ENCODE data around the gene KIAA0232.

GRCh38 chr4:6928081-6928480, 145.6 kb downstream of the KIAA0232 start:
- TF ChIP-seq PPARA (CRISPR knock-in tag; IDR thresholded peaks at IDR 0.05; ENCODE audit: borderline replicate concordance), result no peak
- TF ChIP-seq ZNF8 (CRISPR knock-in tag; IDR thresholded peaks at IDR 0.05), result no peak
- no peak for TF ChIP-seq PATZ1 (CRISPR knock-in tag; IDR thresholded peaks at IDR 0.05; ENCODE audit: borderline replicate concordance)
- no peak for TF ChIP-seq CREB5 (CRISPR knock-in tag; IDR thresholded peaks at IDR 0.05; ENCODE audit: low read depth)
- TF ChIP-seq TOX (CRISPR knock-in tag; IDR thresholded peaks at IDR 0.05; ENCODE audit: borderline replicate concordance), result no peak
- no peak for TF ChIP-seq TCF4 (CRISPR knock-in tag; IDR thresholded peaks at IDR 0.05; ENCODE audit: borderline replicate concordance)
- no peak for TF ChIP-seq ZFP3 (CRISPR knock-in tag; IDR thresholded peaks at IDR 0.05)
- no peak for TF ChIP-seq POU6F1 (CRISPR knock-in tag; IDR thresholded peaks at IDR 0.05; ENCODE audit: borderline replicate concordance, low read depth)
- TF ChIP-seq ZFP30 (CRISPR knock-in tag; IDR thresholded peaks at IDR 0.05), result no peak
- TF ChIP-seq CSRNP3 (CRISPR knock-in tag; IDR thresholded peaks at IDR 0.05), result no peak
- TF ChIP-seq ARNTL (CRISPR knock-in tag; IDR thresholded peaks at IDR 0.05; ENCODE audit: borderline replicate concordance, low read depth), result no peak

Measured in SK-N-SH treated with all-trans-retinoic acid at 6 μM for 48 hours (cell line).